ENCODE results near the gene CEP295NL. TPM values are rescaled to one million over a fixed set of nuclear protein-coding genes. Genes with fewer than 3 reads are reported as not detected.
"Not testable (repeated sequence)": the region's sequence is repeated elsewhere in the genome, so short reads cannot be mapped to it uniquely, and the experiment has no call there.

Gene CEP295NL
- total and polyA plus RNA-seq, 2 of the 13 experiments (the other 11 are each of a cell fraction or from before 2014, with no cell fraction given) = not detected

DNA sequence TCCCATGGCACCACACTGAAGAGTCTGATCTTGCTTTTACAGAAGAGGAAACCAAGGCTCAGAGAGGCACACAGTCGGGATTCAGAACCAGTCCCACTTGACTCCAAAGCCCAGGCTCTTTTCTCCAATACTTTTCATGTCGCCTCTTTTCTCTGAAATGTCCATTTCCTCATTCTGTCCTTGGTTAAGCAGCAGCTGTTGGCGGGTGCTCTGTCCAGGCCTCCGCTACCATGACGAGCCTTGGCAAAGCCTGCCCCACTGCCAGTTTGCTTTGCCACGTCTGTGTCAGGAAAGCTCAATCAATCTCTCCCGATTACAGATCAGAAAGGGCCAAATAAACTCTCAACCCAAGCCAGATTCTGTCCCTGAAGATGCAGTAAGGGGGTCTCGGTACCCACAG is 9.1 kb upstream of the CEP295NL start:
- in situ Hi-C loops (cut with HindIII; ENCODE audit: extremely low pct_ligation_motif_present, low pct_unique_long_range_greater_than_20kb) = no loop called here
- Histone ChIP-seq H3K4me2 (ENCODE audit: low read depth, low read length) (no peak overlapping the region), H3K27me3 (ENCODE audit: control insufficient read depth in 1 of 2, insufficient read depth in 2 of 2, low read length in 2 of 2) (no peaks in the 10 kb centered on the region), H3K4me1 (ENCODE audit: insufficient read depth, low read length) (peaks cover 26% of the 10 kb centered on the region), H3K9ac (ENCODE audit: insufficient read depth, low read depth, low read length) (no peak overlapping the region), H3K36me3 (replicated peaks in 1 of 2; ENCODE audit: control insufficient read depth in 1 of 2, insufficient read depth in 2 of 2, low read length in 2 of 2) (no peaks in the 10 kb centered on the region; a peak in 1 of 5 replicates), H3K27ac (ENCODE audit: extremely low read length, insufficient read depth, low read length) (no peak overlapping the region), H2AFZ (ENCODE audit: low read length) (no peak overlapping the region), H3K79me2 (ENCODE audit: insufficient read depth, low read length) (no peaks in the 10 kb centered on the region), H3K4me3 (replicated peaks in 1 of 3; ENCODE audit: insufficient read depth in 1 of 3, low read depth in 2 of 3, low read length in 3 of 3) (no peak overlapping the region), H3K9me3 (ENCODE audit: low read length) (no peaks in the 10 kb centered on the region), H4K20me1 (ENCODE audit: insufficient read depth, low read length) (no peaks in the 10 kb centered on the region)
- BruUV-seq (replicated peaks) = no TSS peak
- TF ChIP-seq ZFP62 (CRISPR knock-in tag; IDR thresholded peaks at IDR 0.05) = no peak
- no peak for TF ChIP-seq HDAC2 (CRISPR knock-in tag; IDR thresholded peaks at IDR 0.05)
- no peak for TF ChIP-seq NR2C2 (CRISPR knock-in tag; IDR thresholded peaks at IDR 0.05; ENCODE audit: borderline replicate concordance)
- TF ChIP-seq ZMYM4 (CRISPR knock-in tag; IDR thresholded peaks at IDR 0.05) = no peak
- TF ChIP-seq MTF2 (CRISPR knock-in tag; IDR thresholded peaks at IDR 0.05; ENCODE audit: borderline replicate concordance) = no peak
- no peak for TF ChIP-seq ZNF883 (CRISPR knock-in tag; IDR thresholded peaks at IDR 0.05; ENCODE audit: not compliant biosample characterization)
- no peak for TF ChIP-seq GABPA (IDR thresholded peaks at IDR 0.05; ENCODE audit: low read depth, low read length)
- TF ChIP-seq GABPA (CRISPR knock-in tag; IDR thresholded peaks at IDR 0.05; ENCODE audit: low read depth) = no peak
- FAIRE-seq = no peak
- 93% methylated on average over 8 of the region's 8 CpGs for WGBS (ENCODE audit: low lambda C conversion rate)
- DNase-seq (ENCODE audit: low spot score) = no peak
- POLR2A ChIA-PET = no interaction called here
- ATAC-seq = no peak
- CTCF ChIA-PET (ENCODE audit: low intra/inter-chr PET ratio, low total read pairs) = no interaction called here
- intact Hi-C loops (cut with micrococcal nuclease; ENCODE audit: unreplicated experiment) = no loop called here

DNA sequence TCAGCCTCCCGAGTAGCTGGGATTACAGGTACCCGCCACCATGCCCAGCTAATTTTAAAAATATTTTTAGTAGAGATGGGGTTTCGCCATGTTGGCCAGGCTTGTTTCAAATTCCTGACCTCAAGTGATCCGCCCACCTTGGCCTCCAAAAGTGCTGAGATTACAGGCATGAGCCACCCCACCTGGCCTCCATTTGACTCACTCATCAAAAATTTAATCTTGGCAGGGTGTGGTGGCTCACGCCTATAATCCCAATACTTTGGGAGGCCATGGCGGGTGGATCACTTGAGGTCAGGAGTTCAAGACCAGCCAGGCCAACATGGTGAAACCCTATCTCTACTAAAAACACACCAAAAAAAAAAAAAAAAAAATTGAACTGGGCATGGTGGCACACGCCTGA is 8.5 kb upstream of the CEP295NL start:
- peaks cover 23% of the 10 kb centered on the region for H3K4me1 ChIP-seq (ENCODE audit: insufficient read depth, low read length)
- intact Hi-C loops (cut with micrococcal nuclease; ENCODE audit: unreplicated experiment); CTCF ChIA-PET (ENCODE audit: low intra/inter-chr PET ratio, low total read pairs); FAIRE-seq; H2AFZ ChIP-seq (ENCODE audit: low read length); H4K20me1 ChIP-seq (ENCODE audit: insufficient read depth, low read length); H3K36me3 ChIP-seq (replicated peaks in 1 of 2; ENCODE audit: control insufficient read depth in 1 of 2, insufficient read depth in 2 of 2, low read length in 2 of 2); H3K79me2 ChIP-seq (ENCODE audit: insufficient read depth, low read length); POLR2A ChIA-PET; H3K4me3 ChIP-seq (replicated peaks in 1 of 3; ENCODE audit: insufficient read depth in 1 of 3, low read depth in 2 of 3, low read length in 3 of 3); H3K27ac ChIP-seq (ENCODE audit: extremely low read length, insufficient read depth, low read length); H3K4me2 ChIP-seq (ENCODE audit: low read depth, low read length); H3K9ac ChIP-seq (ENCODE audit: insufficient read depth, low read depth, low read length); ATAC-seq; H3K9me3 ChIP-seq (ENCODE audit: low read length); BruUV-seq (replicated peaks); DNase-seq (ENCODE audit: low spot score); H3K27me3 ChIP-seq (ENCODE audit: control insufficient read depth in 1 of 2, insufficient read depth in 2 of 2, low read length in 2 of 2); in situ Hi-C loops (cut with HindIII; ENCODE audit: extremely low pct_ligation_motif_present, low pct_unique_long_range_greater_than_20kb): not testable (repeated sequence)
- 94% methylated on average over 7 of the region's 7 CpGs for WGBS (ENCODE audit: low lambda C conversion rate)

All from HepG2 (cell line).